ENCODE measurements around the gene HLX.

The HLX gene

GRCh38 chr1:220901881-220902280, 22.6 kb downstream of the HLX start:
- no peak for DNase-seq

GRCh38 chr1:220902916-220903315, 23.7 kb downstream of the HLX start:
- DNase-seq, result no peak

- no peak for DNase-seq
Observed at GRCh38 chr1:220904876-220905275, 25.6 kb downstream of the HLX start.

GRCh38 chr1:220905650-220906560, 26.7 kb downstream of the HLX start:
- DNase-seq, result no peak

GRCh38 chr1:220906561-220907334, 27.5 kb downstream of the HLX start:
- no peak for DNase-seq

GRCh38 chr1:220908757-220909156, 29.5 kb downstream of the HLX start:
- no peak for DNase-seq

- no peak for DNase-seq
Observed at GRCh38 chr1:220910021-220910420, 30.8 kb downstream of the HLX start.

GRCh38 chr1:220914283-220915116, 35.3 kb downstream of the HLX start:
- no peak for DNase-seq

- DNase-seq, result no peak
Observed at GRCh38 chr1:220915117-220915440, 35.8 kb downstream of the HLX start.

- no peak for DNase-seq
Observed at GRCh38 chr1:220915954-220916353, 36.7 kb downstream of the HLX start.

GRCh38 chr1:220917101-220917500, 37.9 kb downstream of the HLX start:
- no peak for DNase-seq

GRCh38 chr1:220917535-220918209, 38.4 kb downstream of the HLX start:
- DNase-seq, result no peak

GRCh38 chr1:220918285-220918951, 39.2 kb downstream of the HLX start:
- peak; percentile 67 for DNase-seq

GRCh38 chr1:220920967-220921366, 41.7 kb downstream of the HLX start:
- no peak for DNase-seq

- DNase-seq, result no peak
Observed at GRCh38 chr1:220921498-220921897, 42.3 kb downstream of the HLX start.

GRCh38 chr1:220921971-220922635, 42.9 kb downstream of the HLX start:
- no peak for DNase-seq

GRCh38 chr1:220922951-220923350, 43.7 kb downstream of the HLX start:
- DNase-seq, result peak; percentile 44

- no peak for DNase-seq
Observed at GRCh38 chr1:220924331-220924970, 45.2 kb downstream of the HLX start.

- DNase-seq, result no peak
Observed at GRCh38 chr1:220925707-220926106, 46.5 kb downstream of the HLX start.

- peak; percentile 71 for DNase-seq
Observed at GRCh38 chr1:220926146-220926545, 46.9 kb downstream of the HLX start.

GRCh38 chr1:220927442-220927841, 48.2 kb downstream of the HLX start:
- DNase-seq, result no peak

All from NCI-H1092 treated with DMSO at 0.1 percent for 48 hours (cell line).